ENCODE data around the gene NTSR1. TPM values are rescaled to one million over a fixed set of nuclear protein-coding genes. Genes with fewer than 3 reads are reported as not detected.

The NTSR1 gene
- total and polyA plus RNA-seq, 2 donors = 0.05 to 0.34 TPM

DNA sequence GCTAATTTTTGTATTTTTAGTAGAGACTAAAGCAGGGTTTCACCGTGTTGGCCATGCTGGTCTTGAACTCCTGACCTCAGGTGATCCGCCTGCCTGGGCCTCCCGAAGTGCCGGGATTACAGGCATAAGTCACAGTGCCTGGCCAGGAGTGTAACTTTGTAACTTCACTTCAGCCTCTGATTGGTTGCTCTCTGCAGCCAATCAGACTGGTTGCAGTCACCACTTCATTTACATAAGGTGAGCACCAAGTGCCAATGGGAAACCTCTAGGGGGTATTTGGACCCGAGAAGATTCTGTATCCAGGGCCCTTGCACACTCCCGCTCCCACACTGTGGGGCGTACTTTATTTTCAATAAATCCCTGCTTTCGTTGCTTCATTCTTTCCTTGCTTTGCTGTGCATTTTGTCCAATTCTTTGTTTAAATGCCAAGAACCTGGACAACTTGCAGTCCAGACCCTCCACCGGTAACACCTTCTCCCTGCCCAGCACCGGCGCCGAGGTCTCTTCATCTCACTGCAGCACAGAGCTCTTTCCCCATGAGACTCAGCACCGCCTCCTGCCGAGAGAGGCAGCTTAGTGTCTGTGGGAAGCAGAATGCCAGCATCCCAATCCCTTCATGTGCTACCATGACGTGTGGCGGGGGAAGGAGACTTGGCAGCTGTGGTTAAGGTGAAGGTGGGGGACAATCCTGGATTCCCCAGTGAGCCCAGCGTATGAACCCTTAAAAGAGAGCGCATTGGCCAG lies 73.7 kb downstream of the NTSR1 start:
- no peaks in the 10 kb centered on the region for H3K36me3 ChIP-seq (ENCODE audit: insufficient read depth)
- no peak overlapping the region for H3K4me3 ChIP-seq (ENCODE audit: low read depth, low read length)
- DNase-seq (ENCODE audit: extremely low spot score) = no peak
- H3K27ac ChIP-seq (ENCODE audit: low read depth) = no peak overlapping the region
- whole genome bisulfite sequencing = 81% methylated on average over 18 of the region's 18 CpGs
- H3K4me1 ChIP-seq (ENCODE audit: insufficient read depth) = no peaks in the 10 kb centered on the region

- no peak for DNase-seq (ENCODE audit: extremely low spot score)
- Histone ChIP-seq H3K27ac (ENCODE audit: low read depth) (no peak overlapping the region), H3K4me3 (ENCODE audit: low read depth, low read length) (no peak overlapping the region), H3K4me1 (ENCODE audit: insufficient read depth) (no peaks in the 10 kb centered on the region), H3K36me3 (ENCODE audit: insufficient read depth) (no peaks in the 10 kb centered on the region)
- 50% methylated on average over 9 of the region's 9 CpGs for WGBS
These were observed 74.2 kb downstream of the NTSR1 start for GRCh38 chr20:62782893-62783278.

GRCh38 chr20:62784497-62784896 lies 75.9 kb downstream of the NTSR1 start:
- 89% methylated on average over 16 of the region's 16 CpGs for WGBS
- H3K36me3 ChIP-seq (ENCODE audit: insufficient read depth) = no peaks in the 10 kb centered on the region
- no peaks in the 10 kb centered on the region for H3K4me1 ChIP-seq (ENCODE audit: insufficient read depth)
- H3K4me3 ChIP-seq (ENCODE audit: low read depth, low read length) = no peak overlapping the region
- H3K27ac ChIP-seq (ENCODE audit: low read depth) = no peak overlapping the region
- DNase-seq (ENCODE audit: extremely low spot score) = no peak

- whole genome bisulfite sequencing = 56% methylated on average over 11 of the region's 11 CpGs
- no peak for DNase-seq (ENCODE audit: extremely low spot score)
- H3K36me3 ChIP-seq (ENCODE audit: insufficient read depth) = no peaks in the 10 kb centered on the region
- no peaks in the 10 kb centered on the region for H3K4me1 ChIP-seq (ENCODE audit: insufficient read depth)
- H3K27ac ChIP-seq (ENCODE audit: low read depth) = no peak overlapping the region
- H3K4me3 ChIP-seq (ENCODE audit: low read depth, low read length) = no peak overlapping the region
These were observed 76.8 kb downstream of the NTSR1 start for GRCh38 chr20:62785393-62785792.

- WGBS = 79% methylated on average over 13 of the region's 13 CpGs
- no peak overlapping the region for H3K4me3 ChIP-seq (ENCODE audit: low read depth, low read length)
- no peaks in the 10 kb centered on the region for H3K4me1 ChIP-seq (ENCODE audit: insufficient read depth)
- H3K27ac ChIP-seq (ENCODE audit: low read depth) = no peak overlapping the region
- no peaks in the 10 kb centered on the region for H3K36me3 ChIP-seq (ENCODE audit: insufficient read depth)
- no peak for DNase-seq (ENCODE audit: extremely low spot score)
These were observed 77.5 kb downstream of the NTSR1 start for GRCh38 chr20:62786157-62786556.

GRCh38 chr20:62787321-62787720 lies 78.7 kb downstream of the NTSR1 start:
- WGBS = 80% methylated on average over 7 of the region's 7 CpGs
- H3K27ac ChIP-seq (ENCODE audit: low read depth) = no peak overlapping the region

DNA sequence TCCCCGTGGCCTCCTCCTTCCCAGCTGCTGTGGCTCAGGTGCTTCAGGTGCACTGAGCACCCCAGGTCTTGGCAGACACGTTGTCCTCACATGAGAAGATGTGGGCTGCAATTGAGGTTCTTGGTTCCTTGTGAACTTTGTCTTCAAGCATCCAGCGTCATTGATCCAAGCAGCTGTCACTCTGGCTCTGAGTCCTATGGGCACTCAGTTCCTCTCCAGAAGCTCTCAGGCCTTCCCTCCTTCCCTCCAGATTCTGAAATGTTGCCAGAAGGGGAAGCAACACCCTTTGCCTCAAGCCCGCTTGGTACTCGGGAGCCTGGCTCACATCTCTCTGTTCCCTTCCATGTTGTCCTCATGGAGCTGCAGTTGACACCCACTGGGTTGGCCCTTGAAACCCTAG lies 79.2 kb downstream of the NTSR1 start:
- no peak overlapping the region for H3K27ac ChIP-seq (ENCODE audit: low read depth)
- WGBS = 83% methylated on average over 5 of the region's 5 CpGs
- no peaks in the 10 kb centered on the region for H3K4me1 ChIP-seq (ENCODE audit: insufficient read depth)
- H3K36me3 ChIP-seq (ENCODE audit: insufficient read depth) = no peaks in the 10 kb centered on the region
- H3K4me3 ChIP-seq (ENCODE audit: low read depth, low read length) = no peak overlapping the region
- no peak for DNase-seq (ENCODE audit: extremely low spot score)

More at GRCh38 chr20:62787321-62787720, 78.7 kb downstream of the NTSR1 start:
- Histone ChIP-seq H3K36me3 (ENCODE audit: insufficient read depth) (no peaks in the 10 kb centered on the region), H3K4me1 (ENCODE audit: insufficient read depth) (no peaks in the 10 kb centered on the region), H3K4me3 (ENCODE audit: low read depth, low read length) (no peak overlapping the region)
- no peak for DNase-seq (ENCODE audit: extremely low spot score)

GRCh38 chr20:62788607-62789006 lies 80.0 kb downstream of the NTSR1 start:
- 86% methylated on average over 15 of the region's 15 CpGs for WGBS
- Histone ChIP-seq H3K4me3 (ENCODE audit: low read depth, low read length) (no peak overlapping the region), H3K36me3 (ENCODE audit: insufficient read depth) (no peaks in the 10 kb centered on the region), H3K27ac (ENCODE audit: low read depth) (no peak overlapping the region), H3K4me1 (ENCODE audit: insufficient read depth) (no peaks in the 10 kb centered on the region)
- no peak for DNase-seq (ENCODE audit: extremely low spot score)

- DNase-seq (ENCODE audit: extremely low spot score) = no peak
- H3K4me1 ChIP-seq (ENCODE audit: insufficient read depth) = no peaks in the 10 kb centered on the region
- H3K4me3 ChIP-seq (ENCODE audit: low read depth, low read length) = no peak overlapping the region
- H3K27ac ChIP-seq (ENCODE audit: low read depth) = no peak overlapping the region
- 89% methylated on average over 12 of the region's 12 CpGs for WGBS
- H3K36me3 ChIP-seq (ENCODE audit: insufficient read depth) = no peaks in the 10 kb centered on the region
These were observed 81.4 kb downstream of the NTSR1 start for GRCh38 chr20:62790075-62790474.

DNA sequence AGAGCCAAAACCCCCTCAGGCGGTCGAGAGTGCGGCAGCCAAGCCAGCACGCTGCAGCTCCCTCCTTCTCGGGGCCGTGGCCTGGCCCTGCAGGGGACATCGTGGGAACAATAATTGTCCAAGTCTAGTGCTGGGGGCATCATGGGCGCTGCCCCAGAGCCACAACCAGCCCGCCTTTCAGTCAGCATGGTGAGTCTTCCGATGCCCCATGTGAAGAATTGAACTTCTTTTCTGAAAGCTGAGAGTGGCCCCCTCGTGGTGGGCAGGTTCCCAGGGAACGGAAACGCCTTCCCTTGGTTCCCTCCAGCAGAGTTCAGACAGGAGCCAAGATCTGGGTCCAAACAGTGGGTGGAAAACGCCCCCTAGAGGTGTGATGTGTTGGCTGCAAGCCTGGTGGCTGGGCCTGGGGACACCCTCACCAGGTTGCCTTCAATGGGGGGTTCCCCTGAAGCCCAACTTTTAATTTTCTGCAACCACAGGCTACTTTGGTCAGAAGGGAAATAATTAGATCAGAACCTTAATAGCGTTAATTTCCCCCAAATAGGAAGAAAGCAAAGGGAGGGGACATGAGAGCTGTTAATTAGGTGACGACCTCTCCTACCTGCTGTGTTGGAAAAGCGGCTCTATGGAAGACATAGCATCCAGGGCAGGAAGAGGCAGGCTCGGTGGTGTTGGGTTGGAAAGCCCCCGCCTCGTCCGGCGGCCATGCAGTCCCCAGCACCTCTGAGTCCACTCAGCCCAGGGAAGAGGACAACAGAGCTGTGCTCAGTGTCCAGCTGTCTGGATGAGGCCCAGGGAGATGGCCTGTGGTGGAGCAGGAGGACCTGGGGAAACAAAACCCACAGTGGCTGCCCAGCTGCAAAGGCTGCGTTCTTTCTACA lies 82.9 kb downstream of the NTSR1 start:
- WGBS = 32% methylated on average over 23 of the region's 23 CpGs
- peak; percentile 70 for DNase-seq (ENCODE audit: extremely low spot score)
- H3K4me1 ChIP-seq (ENCODE audit: insufficient read depth) = no peaks in the 10 kb centered on the region
- no peak overlapping the region for H3K4me3 ChIP-seq (ENCODE audit: low read depth, low read length)
- H3K36me3 ChIP-seq (ENCODE audit: insufficient read depth) = no peaks in the 10 kb centered on the region
- no peak overlapping the region for H3K27ac ChIP-seq (ENCODE audit: low read depth)

DNA sequence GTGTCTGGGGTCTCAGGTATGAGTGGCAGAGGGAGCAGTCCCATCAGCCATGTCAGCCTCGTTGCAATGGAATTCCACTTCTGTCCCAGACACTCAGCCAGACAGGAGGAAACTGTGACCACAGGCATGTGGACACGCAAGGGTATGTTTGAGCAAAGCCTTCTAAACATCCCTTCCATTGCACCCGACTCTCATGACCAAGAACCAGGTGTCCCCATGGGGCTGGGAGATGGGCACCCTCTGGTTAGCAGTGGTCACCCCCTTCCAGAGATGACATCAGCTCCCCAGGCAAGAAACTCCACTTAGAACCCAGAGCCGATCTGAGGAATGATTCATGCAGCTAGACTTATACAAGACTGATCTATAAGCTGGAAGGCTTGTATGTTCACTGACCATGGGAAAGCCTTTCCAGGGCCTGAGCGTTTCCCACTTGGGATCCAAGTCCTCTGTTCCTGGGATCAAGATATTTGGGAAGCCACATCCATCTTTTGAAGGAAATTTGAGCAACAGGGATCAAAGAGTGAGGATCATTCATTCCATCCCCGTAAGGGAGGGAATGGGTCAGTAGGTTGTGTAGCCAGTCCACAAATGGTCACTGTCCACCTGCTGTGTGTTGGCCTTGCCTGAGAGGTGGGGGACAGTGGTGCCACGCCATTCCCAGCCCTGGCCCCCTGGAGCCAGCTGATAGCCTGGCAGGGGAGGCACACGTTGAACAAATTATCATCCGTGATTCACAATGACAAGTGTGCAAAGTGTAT lies 83.7 kb downstream of the NTSR1 start:
- no peak overlapping the region for H3K4me3 ChIP-seq (ENCODE audit: low read depth, low read length)
- no peak for DNase-seq (ENCODE audit: extremely low spot score)
- H3K27ac ChIP-seq (ENCODE audit: low read depth) = no peak overlapping the region
- H3K4me1 ChIP-seq (ENCODE audit: insufficient read depth) = no peaks in the 10 kb centered on the region
- 81% methylated on average over 9 of the region's 9 CpGs for WGBS
- H3K36me3 ChIP-seq (ENCODE audit: insufficient read depth) = no peaks in the 10 kb centered on the region

DNA sequence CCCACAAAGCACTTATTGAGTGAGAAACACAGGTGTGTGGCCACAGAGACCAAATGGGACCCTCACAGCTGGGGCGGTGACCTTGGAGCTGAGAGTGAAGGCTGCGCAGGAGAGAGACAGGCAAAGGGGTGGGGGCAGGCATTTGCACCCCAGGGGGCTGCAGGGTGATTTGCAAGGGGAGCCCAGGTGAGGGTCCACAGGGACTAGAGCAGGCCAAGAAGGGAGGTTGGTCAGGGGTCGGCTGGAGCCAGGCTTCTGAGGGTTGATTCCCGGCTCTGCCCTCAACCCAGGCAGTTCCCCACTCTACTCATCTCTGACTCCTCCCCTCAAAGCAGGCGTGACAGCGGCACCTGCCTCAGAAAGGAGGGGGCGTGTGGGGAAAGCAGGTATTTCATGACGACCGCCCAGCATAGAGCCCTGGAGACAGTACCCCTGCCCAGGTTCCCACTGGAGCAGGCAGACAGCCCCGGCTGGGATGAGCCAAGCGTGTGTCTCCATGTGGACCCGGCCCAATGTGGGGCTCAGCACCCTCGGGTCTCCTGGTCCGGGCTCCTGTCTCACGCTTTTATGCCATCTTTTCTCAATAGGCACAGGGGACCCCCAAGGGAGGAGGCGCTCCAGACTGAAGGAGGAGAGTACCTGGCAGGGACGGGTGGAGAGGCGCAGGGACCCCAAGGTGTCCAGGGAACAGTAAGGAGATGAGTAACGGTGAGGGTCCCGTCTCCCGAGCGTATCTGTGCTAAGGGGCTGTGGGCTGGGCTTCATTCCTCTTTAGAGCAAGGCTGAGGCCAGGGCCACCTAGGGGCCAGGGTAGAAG lies 84.5 kb downstream of the NTSR1 start:
- H3K27ac ChIP-seq (ENCODE audit: low read depth) = peak overlapping the region; percentile 38
- no peaks in the 10 kb centered on the region for H3K36me3 ChIP-seq (ENCODE audit: insufficient read depth)
- no peak for DNase-seq (ENCODE audit: extremely low spot score)
- no peak overlapping the region for H3K4me3 ChIP-seq (ENCODE audit: low read depth, low read length)
- 88% methylated on average over 22 of the region's 22 CpGs for WGBS
- H3K4me1 ChIP-seq (ENCODE audit: insufficient read depth) = no peaks in the 10 kb centered on the region

DNA sequence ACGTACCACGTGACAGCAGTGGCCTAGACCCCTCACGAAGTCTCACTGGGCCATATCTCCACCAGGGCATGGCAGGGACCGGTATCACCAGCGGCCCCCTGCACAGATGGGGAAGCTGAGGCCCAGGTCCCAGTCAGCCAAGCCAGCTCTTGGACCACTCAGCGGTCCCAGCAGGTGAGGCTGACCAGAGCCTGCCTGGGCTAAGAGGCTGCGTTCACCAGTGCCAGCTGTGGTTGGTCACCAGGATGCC lies 85.0 kb downstream of the NTSR1 start:
- Histone ChIP-seq H3K4me1 (ENCODE audit: insufficient read depth) (no peaks in the 10 kb centered on the region), H3K36me3 (ENCODE audit: insufficient read depth) (no peaks in the 10 kb centered on the region), H3K4me3 (ENCODE audit: low read depth, low read length) (peak overlapping the region; percentile 13), H3K27ac (ENCODE audit: low read depth) (peak overlapping the region; percentile 38)
- 56% methylated on average over 7 of the region's 7 CpGs for WGBS
- no peak for DNase-seq (ENCODE audit: extremely low spot score)
